Mesenchymal stem cell (in vitro differentiated cells and primary cell): ENCODE data around the gene TIMM17A.

Source experiments
- DNase-seq: peaks from one replicate; pipeline ENCODE4 v3.0.0-alpha.2; 2013
- H2AFZ ChIP-seq: one replicate; pipeline ENCODE4 v1.6.1; 2013; ENCODE audit warnings: low read depth, mild to moderate bottlenecking, control low read depth, inconsistent platforms, low read length, moderate library complexity
- H2AK5ac ChIP-seq: 2 replicates; pipeline ENCODE4 v1.6.1; 2013; ENCODE audit warnings: low read length, moderate library complexity, mild to moderate bottlenecking, inconsistent platforms; ENCODE audit not compliant: severe bottlenecking
- H2BK120ac ChIP-seq: one replicate; pipeline ENCODE4 v1.6.1; 2013; ENCODE audit warnings: low read depth, mild to moderate bottlenecking, inconsistent platforms, low read length, moderate library complexity
- H2BK12ac ChIP-seq, 2 experiments: one replicate each; pipeline ENCODE4 v1.6.1; 2013; ENCODE audit warnings: inconsistent platforms in 2 of 2, low read length in 2 of 2, mild to moderate bottlenecking in 2 of 2, moderate library complexity in 2 of 2, control low read depth in 1 of 2
- H2BK15ac ChIP-seq: one replicate; pipeline ENCODE4 v1.6.1; 2013; ENCODE audit warnings: mild to moderate bottlenecking, low read depth, inconsistent platforms; ENCODE audit not compliant: poor library complexity, severe bottlenecking
- H2BK5ac ChIP-seq: 2 replicates; pipeline ENCODE4 v1.6.1; 2013; ENCODE audit warnings: low read depth, mild to moderate bottlenecking, low read length, control low read depth, inconsistent platforms; ENCODE audit not compliant: poor library complexity, severe bottlenecking
- H3K14ac ChIP-seq, 2 experiments: one replicate each; pipeline ENCODE4 v1.6.1; 2013; ENCODE audit warnings: inconsistent platforms in 2 of 2, low read length in 2 of 2, control low read depth in 1 of 2, mild to moderate bottlenecking in 1 of 2, moderate library complexity in 1 of 2
- H3K18ac ChIP-seq, 2 experiments: one replicate each; pipeline ENCODE4 v1.6.1; 2013; ENCODE audit warnings: inconsistent platforms in 2 of 2, low read length in 2 of 2, control low read depth in 1 of 2, low read depth in 1 of 2, mild to moderate bottlenecking in 1 of 2
- H3K23ac ChIP-seq, 2 experiments: one replicate each; pipeline ENCODE4 v1.6.1; 2013; ENCODE audit warnings: inconsistent platforms in 2 of 2, low read length in 2 of 2, mild to moderate bottlenecking in 2 of 2, moderate library complexity in 2 of 2, control low read depth in 1 of 2
- H3K27ac ChIP-seq: 2 replicates; pipeline ENCODE4 v1.5.1; 2013; ENCODE audit warnings: mild to moderate bottlenecking, moderate library complexity, low read length, control low read depth, inconsistent platforms; ENCODE audit not compliant: poor library complexity, severe bottlenecking
- H3K27me3 ChIP-seq, 2 experiments: 2 replicates each; pipeline versions ENCODE4 v1.6.1 to v1.7.0; 2013; ENCODE audit warnings: low read length in 2 of 2, mild to moderate bottlenecking in 2 of 2, moderate library complexity in 2 of 2, control low read depth in 1 of 2, inconsistent platforms in 1 of 2; ENCODE audit not compliant: control insufficient read depth in 1 of 2, insufficient read depth in 1 of 2
- H3K36me3 ChIP-seq, 2 experiments: 2 replicates each; pipeline versions ENCODE4 v1.6.1 to v1.7.0; 2013; ENCODE audit warnings: low read length in 2 of 2, control low read depth in 1 of 2, inconsistent platforms in 1 of 2, low read depth in 1 of 2, mild to moderate bottlenecking in 1 of 2; ENCODE audit not compliant: insufficient read depth in 2 of 2, control insufficient read depth in 1 of 2
- H3K4ac ChIP-seq, 2 experiments: one replicate each; pipeline ENCODE4 v1.6.1; 2013; ENCODE audit warnings: inconsistent platforms in 2 of 2, low read length in 2 of 2, mild to moderate bottlenecking in 2 of 2, moderate library complexity in 2 of 2, control low read depth in 1 of 2, low read depth in 1 of 2
- H3K4me1 ChIP-seq: 2 replicates; pipeline ENCODE4 v1.6.1; 2013; ENCODE audit warnings: low read depth, low read length, control low read depth; ENCODE audit not compliant: control insufficient read depth, insufficient read depth
- H3K4me2 ChIP-seq: 2 replicates; pipeline ENCODE4 v1.6.1; 2013; ENCODE audit warnings: low read length, mild to moderate bottlenecking, inconsistent platforms; ENCODE audit not compliant: poor library complexity, severe bottlenecking
- H3K4me3 ChIP-seq, 2 experiments: 2 replicates each; pipeline versions ENCODE4 v1.5.1 to v1.7.0; 2013; ENCODE audit warnings: low read length in 2 of 2, mild to moderate bottlenecking in 2 of 2, control low read depth in 1 of 2, low read depth in 1 of 2; ENCODE audit not compliant: insufficient read depth in 1 of 2
- H3K79me1 ChIP-seq: replicated peaks from 2 replicates; pipeline ENCODE4 v1.6.1; 2013; ENCODE audit warnings: mild to moderate bottlenecking, control low read depth, low read length, inconsistent platforms; ENCODE audit not compliant: poor library complexity, severe bottlenecking
- H3K9ac ChIP-seq: 2 replicates; pipeline ENCODE4 v1.7.0; 2013; ENCODE audit warnings: mild to moderate bottlenecking, low read length, moderate library complexity
- H3K9me3 ChIP-seq: 2 replicates; pipeline ENCODE4 v1.7.0; 2013; ENCODE audit warnings: mild to moderate bottlenecking, low read length; ENCODE audit not compliant: control insufficient read depth
- H4K8ac ChIP-seq: one replicate; pipeline ENCODE4 v1.6.1; 2013; ENCODE audit warnings: inconsistent platforms, mild to moderate bottlenecking, low read length, moderate library complexity
- H4K91ac ChIP-seq: one replicate; pipeline ENCODE4 v1.6.1; 2013; ENCODE audit warnings: mild to moderate bottlenecking, low read length, inconsistent platforms
- WGBS: methylation state at CpG from one replicate; pipeline ENCODE4 v1.1.7; 2013; ENCODE audit warnings: mixed read lengths; 5-methylcytosine and 5-hydroxymethylcytosine counted together

The TIMM17A gene

GRCh38 chr1:201918343-201918742 lies 37.0 kb upstream of the TIMM17A start:
- H3K14ac ChIP-seq, result peak overlapping the region in 1 of 2 experiments; percentile 39
- H3K4me2 ChIP-seq, result no peak overlapping the region
- peak overlapping the region; percentile 80 for H3K9ac ChIP-seq
- H4K91ac ChIP-seq, result peak overlapping the region; percentile 86
- H3K4me1 ChIP-seq, result peaks cover 23% of the 10 kb centered on the region
- peaks cover 0 to 3% of the 10 kb centered on the region in 2 experiments for H3K36me3 ChIP-seq
- no peaks in the 10 kb centered on the region for H3K79me1 ChIP-seq
- H3K4me3 ChIP-seq, result no peak overlapping the region
- no peaks in the 10 kb centered on the region for H3K9me3 ChIP-seq
- no peaks in the 10 kb centered on the region for H3K27me3 ChIP-seq
- peak overlapping the region; percentile 15 to 92 for H2BK12ac ChIP-seq
- no peak overlapping the region for H2AK5ac ChIP-seq
- H2AFZ ChIP-seq, result peak overlapping the region; percentile 40
- no peak overlapping the region for H3K27ac ChIP-seq
- no peak overlapping the region for H3K23ac ChIP-seq
- no peak for DNase-seq
- 86% methylated on average over 5 of the region's 5 CpGs for WGBS
- H4K8ac ChIP-seq, result peak overlapping the region; percentile 92
- H3K4ac ChIP-seq, result peak overlapping the region; percentile 18 to 45
- no peak overlapping the region for H2BK5ac ChIP-seq
- peak overlapping the region; percentile 40 to 89 for H3K18ac ChIP-seq
- H2BK120ac ChIP-seq, result peak overlapping the region; percentile 68
- H2BK15ac ChIP-seq, result no peak overlapping the region

GRCh38 chr1:201921952-201922558 lies 33.2 kb upstream of the TIMM17A start:
- Histone ChIP-seq H3K14ac (no peak overlapping the region), H3K4me2 (no peak overlapping the region), H4K91ac (no peak overlapping the region), H3K27ac (no peak overlapping the region), H3K4me1 (peaks cover 10% of the 10 kb centered on the region), H2BK120ac (no peak overlapping the region), H3K9me3 (no peaks in the 10 kb centered on the region), H3K9ac (no peak overlapping the region), H2BK5ac (no peak overlapping the region), H4K8ac (no peak overlapping the region), H3K79me1 (no peaks in the 10 kb centered on the region), H3K23ac (no peak overlapping the region), H3K18ac (no peak overlapping the region), H2AFZ (no peak overlapping the region), H3K36me3 (peaks cover 0 to 3% of the 10 kb centered on the region in 2 experiments), H3K4me3 (no peak overlapping the region), H2BK12ac (no peak overlapping the region), H3K4ac (no peak overlapping the region), H3K27me3 (no peaks in the 10 kb centered on the region), H2AK5ac (no peak overlapping the region), H2BK15ac (no peak overlapping the region)
- DNase-seq, result no peak
- 100% methylated on average over 2 of the region's 3 CpGs for WGBS

GRCh38 chr1:201925301-201925567 lies 30.1 kb upstream of the TIMM17A start:
- Histone ChIP-seq H2BK15ac (no peak overlapping the region), H3K4ac (no peak overlapping the region), H3K4me2 (no peak overlapping the region), H3K36me3 (peaks cover 0 to 6% of the 10 kb centered on the region in 2 experiments), H3K14ac (no peak overlapping the region), H2BK12ac (no peak overlapping the region), H2BK120ac (no peak overlapping the region), H4K91ac (no peak overlapping the region), H3K27me3 (no peaks in the 10 kb centered on the region), H3K9ac (no peak overlapping the region), H3K18ac (no peak overlapping the region), H3K79me1 (no peaks in the 10 kb centered on the region), H3K4me3 (no peak overlapping the region), H2AK5ac (no peak overlapping the region), H3K9me3 (no peaks in the 10 kb centered on the region), H3K23ac (no peak overlapping the region), H2BK5ac (no peak overlapping the region), H3K4me1 (peaks cover 2% of the 10 kb centered on the region), H2AFZ (no peak overlapping the region), H4K8ac (no peak overlapping the region), H3K27ac (no peak overlapping the region)
- WGBS, result no CpG with 5 or more reads among the region's 2 CpGs
- DNase-seq, result no peak

- 79% methylated on average over 4 of the region's 5 CpGs for WGBS
- peak overlapping the region; percentile 84 for H4K8ac ChIP-seq
- peaks cover 0 to 14% of the 10 kb centered on the region in 2 experiments for H3K36me3 ChIP-seq
- no peaks in the 10 kb centered on the region for H3K9me3 ChIP-seq
- no peak overlapping the region for H2BK15ac ChIP-seq
- H2AK5ac ChIP-seq, result no peak overlapping the region
- H3K27me3 ChIP-seq, result no peaks in the 10 kb centered on the region
- no peak overlapping the region for H2AFZ ChIP-seq
- H2BK5ac ChIP-seq, result no peak overlapping the region
- peak overlapping the region; percentile 49 for H3K9ac ChIP-seq
- no peak overlapping the region for H3K4me2 ChIP-seq
- no peak overlapping the region for H3K23ac ChIP-seq
- H2BK12ac ChIP-seq, result no peak overlapping the region
- H3K14ac ChIP-seq, result no peak overlapping the region
- H3K4me1 ChIP-seq, result peaks cover 2% of the 10 kb centered on the region
- no peak overlapping the region for H3K27ac ChIP-seq
- H3K4me3 ChIP-seq, result no peak overlapping the region
- H3K4ac ChIP-seq, result no peak overlapping the region
- no peaks in the 10 kb centered on the region for H3K79me1 ChIP-seq
- H2BK120ac ChIP-seq, result no peak overlapping the region
- no peak for DNase-seq
- H4K91ac ChIP-seq, result no peak overlapping the region
- H3K18ac ChIP-seq, result no peak overlapping the region
Measured at GRCh38 chr1:201925981-201926645, 29.2 kb upstream of the TIMM17A start.
